OCI-LY3 (cell line): ENCODE measurements around the gene DIPK1B.

Source experiments
- EZH2phosphoT487 ChIP-seq: fragments of 200-600 bp; shearing (Covaris generic); IDR thresholded peaks from 2 replicates; pipeline ENCODE4 v1.6.1; 2018; ENCODE audit warnings: antibody characterized with exemption, mixed run types, low read depth
- TF ChIP-seq, protein P1 (sequence below): fragments of 200-600, 300-600 bp; sonication (generic); IDR thresholded peaks from 2 replicates; pipeline ENCODE4 v1.5.1; 2014; ENCODE audit warnings: antibody characterized with exemption, low read length, low read depth

DNA sequence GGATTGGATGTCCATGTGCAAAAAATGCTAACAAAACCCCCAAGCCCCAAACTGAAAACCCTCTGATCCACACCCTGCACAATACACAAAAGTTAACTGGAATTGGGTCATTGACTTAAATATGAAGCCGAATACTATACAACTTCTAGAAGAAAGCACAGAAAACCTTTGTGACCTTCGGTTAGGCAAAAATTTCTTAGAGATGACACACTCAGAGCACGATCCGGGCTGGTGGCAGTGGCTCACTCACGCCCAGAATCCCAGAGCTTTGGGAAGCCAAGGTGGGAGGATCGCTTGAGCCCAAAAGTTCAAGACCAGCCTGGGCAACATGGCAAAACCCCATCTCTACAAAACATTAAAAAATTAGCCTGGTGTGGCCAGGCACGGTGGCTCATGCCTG is 1.8 kb upstream of the DIPK1B start:
- TF ChIP-seq, protein P1, sequence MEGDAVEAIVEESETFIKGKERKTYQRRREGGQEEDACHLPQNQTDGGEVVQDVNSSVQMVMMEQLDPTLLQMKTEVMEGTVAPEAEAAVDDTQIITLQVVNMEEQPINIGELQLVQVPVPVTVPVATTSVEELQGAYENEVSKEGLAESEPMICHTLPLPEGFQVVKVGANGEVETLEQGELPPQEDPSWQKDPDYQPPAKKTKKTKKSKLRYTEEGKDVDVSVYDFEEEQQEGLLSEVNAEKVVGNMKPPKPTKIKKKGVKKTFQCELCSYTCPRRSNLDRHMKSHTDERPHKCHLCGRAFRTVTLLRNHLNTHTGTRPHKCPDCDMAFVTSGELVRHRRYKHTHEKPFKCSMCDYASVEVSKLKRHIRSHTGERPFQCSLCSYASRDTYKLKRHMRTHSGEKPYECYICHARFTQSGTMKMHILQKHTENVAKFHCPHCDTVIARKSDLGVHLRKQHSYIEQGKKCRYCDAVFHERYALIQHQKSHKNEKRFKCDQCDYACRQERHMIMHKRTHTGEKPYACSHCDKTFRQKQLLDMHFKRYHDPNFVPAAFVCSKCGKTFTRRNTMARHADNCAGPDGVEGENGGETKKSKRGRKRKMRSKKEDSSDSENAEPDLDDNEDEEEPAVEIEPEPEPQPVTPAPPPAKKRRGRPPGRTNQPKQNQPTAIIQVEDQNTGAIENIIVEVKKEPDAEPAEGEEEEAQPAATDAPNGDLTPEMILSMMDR: no peak
- TF ChIP-seq EZH2phosphoT487: no peak
